HG02970 (cell line): ENCODE data around the gene CCL22.
"Not testable (repeated sequence)": the region's sequence is repeated elsewhere in the genome, so short reads cannot be mapped to it uniquely, and the experiment has no call there.

Experiments used
- ATAC-seq: cut with Tn5 transposase; IDR thresholded peaks from one replicate; pipeline ENCODE4 v1.9.1; 2021; ENCODE audit warnings: mild to moderate bottlenecking, moderate library complexity, moderate number of reproducible peaks; ENCODE audit not compliant: unreplicated experiment, low FRiP score

CCL22 gene

DNA sequence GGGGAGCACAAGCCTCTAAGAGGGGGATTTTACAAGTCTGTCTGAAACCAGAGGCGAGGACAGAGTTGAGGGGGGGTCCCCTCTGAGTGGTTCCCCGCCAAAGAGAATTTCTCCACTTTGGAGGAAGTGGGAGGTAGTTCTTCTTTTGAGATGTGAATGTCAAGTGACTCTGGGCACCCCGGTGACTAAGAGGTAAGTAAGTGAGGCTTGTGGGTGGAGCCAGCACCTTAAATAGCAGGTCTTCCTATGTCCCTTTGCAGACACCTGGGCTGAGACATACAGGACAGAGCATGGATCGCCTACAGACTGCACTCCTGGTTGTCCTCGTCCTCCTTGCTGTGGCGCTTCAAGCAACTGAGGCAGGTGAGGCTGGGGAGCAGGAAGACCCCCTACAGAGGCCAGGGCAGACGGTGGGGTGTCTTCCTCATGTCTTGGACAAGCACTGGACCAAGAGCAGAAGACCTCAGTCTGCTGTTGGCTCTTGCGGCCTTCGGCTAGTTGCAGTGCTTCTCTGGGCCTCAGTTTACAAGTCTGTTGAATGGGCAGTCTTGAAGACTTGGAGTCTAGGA, at the start of gene CCL22:
CCL22 (plus strand) TSS at position 257 of the 569 bp plus-strand sequence; CDS start at position 291, 34 bp downstream.
- no peak for ATAC-seq

GRCh38 chr16:57310801-57311200, 47.8 kb upstream of the CCL22 start:
- ATAC-seq, result no peak

- ATAC-seq, result no peak
Measured at GRCh38 chr16:57313509-57313908, 45.1 kb upstream of the CCL22 start.

DNA sequence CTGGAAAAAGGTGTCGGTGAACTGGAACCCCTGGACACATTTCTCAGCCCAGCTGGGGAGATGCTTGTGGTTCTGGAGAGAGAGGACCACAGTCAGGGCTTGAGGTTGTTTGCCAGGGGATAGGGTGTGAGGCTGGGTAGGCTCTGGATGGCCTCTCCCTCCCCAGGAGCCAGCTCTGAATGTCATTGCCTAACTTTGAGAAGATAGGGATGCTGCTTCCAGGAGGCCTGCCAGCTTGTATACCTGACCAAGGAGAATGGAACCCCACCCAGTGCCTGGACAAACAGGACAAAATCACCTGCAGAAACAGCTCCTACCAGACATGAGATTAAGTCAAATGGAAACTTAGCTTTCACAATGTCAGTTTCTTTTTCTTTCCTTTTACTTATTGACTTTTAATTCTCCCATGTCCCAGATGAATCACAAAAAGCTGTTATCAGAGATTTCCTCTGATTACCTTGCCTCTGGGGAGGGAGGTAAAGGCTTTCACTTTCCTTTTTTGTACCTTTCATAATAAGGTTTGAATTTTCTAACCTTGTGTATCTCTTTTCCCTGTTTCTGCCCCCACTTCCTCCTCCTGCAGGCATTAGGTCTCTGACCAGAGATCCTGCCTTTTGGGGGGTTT, 44.3 kb upstream of the CCL22 start:
- no peak for ATAC-seq

DNA sequence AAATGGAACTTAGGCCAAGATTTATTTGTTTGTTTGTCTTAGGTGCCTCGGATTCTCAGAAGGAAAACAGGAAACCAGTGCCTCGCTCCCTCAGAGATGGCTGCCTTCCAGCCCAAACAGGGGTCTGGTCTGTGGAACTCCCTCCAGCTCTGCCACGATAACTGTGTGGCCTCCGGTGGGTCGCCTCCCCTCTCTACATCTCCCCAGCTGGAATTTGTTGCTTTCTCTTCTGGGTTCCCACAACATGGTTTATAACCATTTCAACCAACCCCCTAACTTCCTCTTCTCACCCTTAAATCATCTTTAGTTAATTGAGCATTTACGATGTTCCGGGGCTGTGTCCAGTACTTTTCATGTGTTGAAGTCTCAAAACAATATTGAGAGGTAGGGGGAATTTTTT, 43.2 kb upstream of the CCL22 start:
- ATAC-seq, result no peak

- ATAC-seq, result no peak
Measured at GRCh38 chr16:57316390-57317017, 42.1 kb upstream of the CCL22 start.

DNA sequence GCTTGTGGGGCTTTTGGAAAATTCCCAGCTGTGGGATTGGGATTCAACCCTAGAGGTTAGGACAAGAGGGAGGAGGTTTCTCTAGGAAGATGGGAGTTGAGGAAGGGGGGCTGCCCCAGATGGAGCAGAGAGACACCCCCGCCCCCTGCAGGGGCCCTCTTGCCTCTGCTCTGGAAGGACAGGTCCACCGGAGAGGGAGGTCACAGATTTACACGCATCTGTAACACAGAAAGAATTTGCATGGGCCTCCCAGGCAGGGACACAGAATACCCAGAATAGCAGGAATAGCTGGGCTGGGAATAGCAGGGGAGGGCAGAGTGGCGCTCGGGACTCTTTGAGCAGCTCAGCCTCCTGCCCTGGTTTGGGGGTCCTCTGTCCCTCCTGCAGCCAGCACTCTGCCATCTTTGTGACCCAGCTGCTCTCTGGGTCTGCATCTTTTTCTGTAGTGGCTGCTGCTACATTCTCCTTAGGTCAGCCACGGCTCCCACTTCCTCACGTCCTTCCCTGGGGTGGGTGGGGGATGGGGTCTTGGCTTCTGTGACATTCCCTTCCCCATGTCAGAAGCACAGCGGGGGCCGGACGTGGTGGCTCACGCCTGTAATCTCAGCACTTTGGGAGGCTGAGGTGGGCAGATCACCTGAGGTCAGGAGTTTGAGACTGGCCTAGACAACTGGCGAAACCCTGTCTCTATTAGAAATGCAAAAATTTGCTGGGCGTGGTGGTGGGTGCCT, 40.2 kb upstream of the CCL22 start:
- no peak for ATAC-seq

GRCh38 chr16:57319646-57320045, 38.9 kb upstream of the CCL22 start:
- ATAC-seq, result no peak

GRCh38 chr16:57324749-57325148, 33.8 kb upstream of the CCL22 start:
- ATAC-seq, result no peak

DNA sequence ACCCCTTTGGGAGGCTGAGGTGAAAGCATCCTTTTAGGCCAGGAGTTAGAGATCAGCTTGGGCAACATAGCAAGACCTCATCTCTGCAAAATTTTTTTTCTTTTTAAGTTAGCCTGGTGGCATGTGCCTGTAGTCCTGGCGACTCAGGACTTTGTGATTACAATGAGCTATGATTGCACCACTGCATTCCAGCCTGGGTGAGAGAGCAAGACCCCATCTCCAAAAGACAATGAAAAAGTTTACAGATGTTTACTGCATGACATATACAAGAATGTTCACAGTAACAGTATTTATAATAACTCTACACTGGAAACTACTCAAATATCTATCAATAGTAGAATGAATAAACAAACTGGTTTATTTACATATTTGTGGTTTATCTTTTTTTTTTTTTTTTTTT, 33.1 kb upstream of the CCL22 start:
- ATAC-seq, result no peak

GRCh38 chr16:57329718-57330327, 28.8 kb upstream of the CCL22 start:
- no peak for ATAC-seq

DNA sequence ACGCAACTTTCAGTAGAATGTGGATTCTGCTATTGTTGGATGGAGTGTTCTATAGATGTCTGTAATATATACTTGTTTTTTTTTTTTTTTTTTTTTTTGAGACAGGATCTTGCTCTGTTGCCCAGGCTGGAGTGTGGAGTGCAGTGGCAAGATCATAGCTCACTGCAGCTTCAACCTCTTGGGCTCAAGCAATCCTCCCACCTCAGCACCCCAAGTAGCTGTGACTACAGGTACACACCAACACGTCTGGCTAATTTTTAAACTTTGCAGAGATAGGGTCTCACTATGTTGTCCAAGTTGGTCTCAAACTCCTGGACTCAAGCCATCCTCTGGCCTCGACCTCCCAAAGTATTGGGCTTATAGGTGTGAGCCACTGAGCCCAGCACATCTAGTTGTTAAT, 27.2 kb upstream of the CCL22 start:
- no peak for ATAC-seq

DNA sequence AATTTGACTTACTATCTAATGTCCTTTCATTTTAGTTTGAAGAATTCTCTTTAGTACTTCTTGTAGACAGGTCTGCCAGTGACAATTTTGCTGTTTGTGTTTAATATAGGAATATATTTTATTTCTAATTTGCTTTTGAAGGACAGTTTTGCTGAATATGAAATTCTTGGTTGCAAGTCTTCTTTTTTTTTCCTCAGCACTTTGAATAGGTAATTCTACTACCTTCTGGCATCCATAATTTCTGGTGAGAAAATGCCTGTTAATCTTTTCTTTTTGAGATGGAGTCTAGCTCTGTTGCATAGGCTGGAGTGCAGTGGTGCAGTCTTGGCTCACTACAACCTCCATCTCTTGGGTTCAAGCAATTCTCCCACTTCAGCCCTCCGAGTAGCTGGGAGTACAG, 25.2 kb upstream of the CCL22 start:
- ATAC-seq, result no peak

GRCh38 chr16:57335366-57335765, 23.2 kb upstream of the CCL22 start:
- no peak for ATAC-seq

GRCh38 chr16:57341062-57341440, 17.5 kb upstream of the CCL22 start:
- ATAC-seq, result no peak

GRCh38 chr16:57341441-57342303, 16.9 kb upstream of the CCL22 start:
- no peak for ATAC-seq

GRCh38 chr16:57342606-57343005, 16.0 kb upstream of the CCL22 start:
- not testable (repeated sequence) for ATAC-seq

DNA sequence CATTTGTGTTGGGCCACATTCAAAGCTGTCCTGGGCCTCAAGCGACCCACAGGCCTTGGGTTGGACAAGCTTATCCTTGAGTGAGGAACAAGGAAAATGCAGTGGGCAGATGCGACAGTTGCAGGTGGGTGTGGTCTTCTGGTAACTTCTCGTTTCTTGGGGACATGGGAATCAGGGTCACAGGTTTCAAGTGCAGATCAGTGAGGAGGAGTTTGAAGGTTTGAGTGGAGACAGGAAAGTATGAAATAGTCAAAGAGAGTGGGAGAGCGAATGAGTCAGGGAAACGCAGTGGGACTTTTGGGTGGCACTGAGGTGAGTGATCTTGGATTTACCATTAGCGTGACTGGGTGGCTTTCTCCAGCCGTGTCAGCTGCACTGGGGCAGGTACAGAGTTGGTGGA, 15.4 kb upstream of the CCL22 start:
- no peak for ATAC-seq

DNA sequence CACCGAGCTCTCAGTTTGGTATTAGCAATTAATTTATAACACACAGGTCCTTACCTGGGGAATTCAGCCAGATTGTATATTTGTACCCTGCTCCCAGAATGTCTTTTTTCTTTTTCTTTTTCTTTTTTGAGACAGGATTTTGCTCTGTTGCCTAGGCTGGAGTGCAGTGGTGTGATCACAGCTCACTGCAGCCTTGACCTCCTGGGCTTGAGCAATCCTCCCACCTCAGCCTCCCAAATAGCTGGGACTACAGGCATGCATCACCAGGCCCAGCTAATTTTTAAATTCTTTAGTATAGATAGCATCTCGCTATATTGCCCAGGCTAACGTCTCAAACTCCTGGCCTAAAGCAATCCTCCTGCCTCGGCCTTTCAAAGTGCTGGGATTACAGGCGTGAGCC, 14.5 kb upstream of the CCL22 start:
- not testable (repeated sequence) for ATAC-seq

DNA sequence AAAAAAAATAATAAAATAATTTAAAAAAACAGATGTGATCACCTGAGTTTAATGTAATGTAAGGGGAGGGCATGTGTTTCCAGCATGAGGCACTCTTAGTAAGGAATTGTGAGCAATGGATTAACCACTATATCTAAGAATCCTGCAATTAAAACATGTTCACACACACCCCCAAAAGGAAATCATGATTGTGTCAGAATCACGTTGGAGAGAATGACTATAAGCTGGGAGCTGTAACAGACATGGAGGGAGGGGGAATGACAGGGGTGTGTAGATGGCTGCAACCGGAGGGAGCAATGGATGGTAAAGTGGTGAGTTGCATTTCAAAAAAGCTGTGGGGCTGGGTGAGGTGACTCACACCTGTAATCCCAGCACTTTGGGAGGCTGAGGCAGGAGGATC, 13.6 kb upstream of the CCL22 start:
- ATAC-seq, result no peak
